Heart left ventricle (tissue), 16 donors: ENCODE measurements around the gene NAT8L. TPM values are rescaled to one million over a fixed set of nuclear protein-coding genes. Genes with fewer than 3 reads are reported as not detected.
A peak's percentile ranks its signal among the peaks of the same experiment; 100 is the strongest.

Experiments
- ATAC-seq, 4 donors: fragments of 200-7000 bp; cut with Tn5 transposase; one replicate each; pipeline ENCODE4 v1.9.1; 2020 to 2022; ENCODE audit warnings: moderate library complexity in 4 of 4, mild to moderate bottlenecking in 3 of 4, moderate number of reproducible peaks in 1 of 4
- DNase-seq, 5 donors: peaks; one replicate each; pipeline ENCODE4 v3.0.0-alpha.2; 2020
- H3K27ac ChIP-seq, 12 donors: fragments of 200-600 bp; sonication (generic) in 4 of 12; one replicate each; pipeline versions ENCODE4 v1.5.0 to v1.8.0; 2016 to 2022; ENCODE audit warnings: mild to moderate bottlenecking in 2 of 12
- H3K27me3 ChIP-seq, 9 donors: fragments of 200-600 bp; sonication (generic) in 2 of 9; one replicate each; pipeline versions ENCODE4 v1.5.1 to v1.8.0; 2016 to 2022; ENCODE audit warnings: mild to moderate bottlenecking in 3 of 9
- H3K36me3 ChIP-seq, 9 donors: fragments of 200-600 bp; sonication (generic) in 2 of 9; one replicate each; pipeline versions ENCODE4 v1.5.0 to v1.8.0; 2018 to 2022; ENCODE audit warnings: mild to moderate bottlenecking in 2 of 9
- H3K4me1 ChIP-seq, 12 donors: fragments of 200-600 bp; sonication (generic) in 4 of 12; one replicate each; pipeline versions ENCODE4 v1.5.0 to v1.8.0; 2016 to 2022; ENCODE audit warnings: mild to moderate bottlenecking in 3 of 12
- H3K4me3 ChIP-seq, 12 donors: fragments of 200-600 bp; sonication (generic) in 4 of 12; one replicate each; pipeline versions ENCODE4 v1.5.0 to v1.8.0; 2017 to 2022; ENCODE audit warnings: mild to moderate bottlenecking in 9 of 12, moderate library complexity in 4 of 12
- H3K9me3 ChIP-seq, 12 donors: fragments of 200-600 bp; sonication (generic) in 4 of 12; one replicate each; pipeline versions ENCODE4 v1.5.0 to v1.8.0; 2016 to 2022; ENCODE audit warnings: mild to moderate bottlenecking in 1 of 12
- CTCF ChIP-seq, 12 donors: fragments of 200-600 bp; sonication (generic) in 4 of 12; IDR thresholded peaks; one replicate each; pipeline versions ENCODE4 v1.5.0 to v1.8.0; 2018 to 2022; ENCODE audit warnings: antibody characterized with exemption in 12 of 12, mild to moderate bottlenecking in 5 of 12
- POLR2A ChIP-seq, 2 donors: fragments of 450-650 bp; IDR thresholded peaks; one replicate each; pipeline ENCODE4 v1.6.1; 2017; ENCODE audit warnings: antibody characterized with exemption in 2 of 2, mild to moderate bottlenecking in 2 of 2, moderate library complexity in 2 of 2
- WGBS, 4 donors: extraction: QIAGEN DNeasy Blood & Tissue Kit in 2 of 4; methylation state at CpG; one replicate each; pipeline versions ENCODE4 v1.1.5 to v1.1.7; 2013 to 2018; 5-methylcytosine and 5-hydroxymethylcytosine counted together
- intact Hi-C, 10 donors: fragments of 100-400 bp; cut with DNase I; formaldehyde crosslinking; loops; one replicate each; pipeline versions ENCODE4 v1.11.1 to v1.14.2; 2022
- polyA plus RNA-seq, 2 donors: library from polyadenylated mRNA; stranded (reverse); fragments of 200-250 nt; gene quantifications; one replicate each; pipeline ENCODE4 v1.2.3, GENCODE V29; 2013
- total RNA-seq, 9 donors: library from RNA; depleted of rRNA in 2 of 9; stranded (reverse); fragments of >200 nt in 2 of 9; fragmentation: NEBNext Ultra II Directional in 3 of 9; extraction: Animal tissue kit (Norgen Biotek cat#: 25700) in 3 of 9; gene quantifications; one replicate each; pipeline versions ENCODE4 v1.1.0 to v1.2.4, GENCODE V29; 2016 to 2023
- donor health status: ischemic (EF 13 %, LVEDD 7.1; RV severe dilation, severe dysfunction).
- donor health status: healthy with polysubstance abuse.
- donor health status: DM: no; HTN: yes; CAD: no.
- donor health status: DM: no; HTN: no; CAD: no.
- donor health status: ischemic (EF 25% LVEDD 6.9; RV normal size, moderate dysfunction).
- donor health status: ischemic (EF 25% LVEDD 5.7; RV mildly dilated, moderate dysfunction).
- donor health status: healthy.
- donor health status: DM: yes; HTN: yes; CAD: no.
- donor health status: ischemic (EF 35%, LVEDD 5.7; RV mildly dilated, moderate dysfunction).
- donor health status: nonischemic (EF 11% LVEDD 7.7; RV severe dilation, severe dysfunction).
- donor health status: DM: yes; HTN: yes; CAD: no.
- donor health status: PGD.
- donor health status: ischemic (EF 29% LVEDD 5.4; RV normal size, mild dysfunction).
- donor health status: nonischemic (EF 23%, LVEDD 6.1; RV moderate dilation, normal function).

Gene NAT8L
- total and polyA plus RNA-seq, 11 donors: 0.19 to 3.1 (median 0.32) TPM

GRCh38 chr4:2048831-2049230, 10.3 kb upstream of the NAT8L start:
- Histone ChIP-seq H3K27ac (no peak overlapping the region), H3K36me3 (no peaks in the 10 kb centered on the region), H3K4me1 (no peaks in the 10 kb centered on the region), H3K9me3 (peaks cover 0 to 5% (median 0%) of the 10 kb centered on the region in 12 donors), H3K27me3 (peaks cover 5 to 60% (median 20%) of the 10 kb centered on the region in 9 donors), H3K4me3 (no peak overlapping the region)
- ATAC-seq: no peak
- no peak for TF ChIP-seq POLR2A (IDR thresholded peaks at IDR 0.05)
- intact Hi-C loops: no loop called here
- 89 to 95% (median 94%) methylated on average over 8 of the region's 8 CpGs for WGBS, 4 donors
- no peak for DNase-seq

- intact Hi-C loops: no loop called here
- Histone ChIP-seq H3K4me1 (no peaks in the 10 kb centered on the region), H3K36me3 (no peaks in the 10 kb centered on the region), H3K27me3 (peaks cover 5 to 65% (median 20%) of the 10 kb centered on the region in 9 donors), H3K27ac (no peak overlapping the region), H3K4me3 (no peak overlapping the region), H3K9me3 (peaks cover 0 to 5% (median 0%) of the 10 kb centered on the region in 12 donors)
- TF ChIP-seq CTCF (IDR thresholded peaks at IDR 0.05): no peak
- TF ChIP-seq POLR2A (IDR thresholded peaks at IDR 0.05): no peak
- DNase-seq: no peak
- ATAC-seq: no peak
- WGBS, 4 donors: 86 to 91% (median 87%) methylated on average over 7 of the region's 7 CpGs
Observed at GRCh38 chr4:2049381-2049780, 9.7 kb upstream of the NAT8L start.

- H3K4me1 ChIP-seq: no peaks in the 10 kb centered on the region
- no peak for TF ChIP-seq POLR2A (IDR thresholded peaks at IDR 0.05)
- no peak for TF ChIP-seq CTCF (IDR thresholded peaks at IDR 0.05)
- no peak overlapping the region for H3K4me3 ChIP-seq
- peaks cover 0 to 3% (median 0%) of the 10 kb centered on the region in 12 donors for H3K9me3 ChIP-seq
- ATAC-seq: no peak
- H3K27ac ChIP-seq: no peak overlapping the region
- H3K27me3 ChIP-seq: peaks cover 5 to 69% (median 20%) of the 10 kb centered on the region in 9 donors
- WGBS, 4 donors: 82 to 87% (median 84%) methylated on average over 7 of the region's 7 CpGs
- no peaks in the 10 kb centered on the region for H3K36me3 ChIP-seq
- intact Hi-C loops: no loop called here
- peak in 1 of 5 donors; percentile 15 for DNase-seq
Observed at GRCh38 chr4:2049811-2050210, 9.3 kb upstream of the NAT8L start.

GRCh38 chr4:2051086-2051485, 8.0 kb upstream of the NAT8L start:
- ATAC-seq (no peak), DNase-seq (peak in 1 of 5 donors; percentile 10)
- Histone ChIP-seq H3K4me1 (no peaks in the 10 kb centered on the region), H3K4me3 (no peak overlapping the region), H3K27ac (no peak overlapping the region), H3K9me3 (no peaks in the 10 kb centered on the region), H3K27me3 (peaks cover 5 to 77% (median 20%) of the 10 kb centered on the region in 9 donors), H3K36me3 (no peaks in the 10 kb centered on the region)
- intact Hi-C loops: no loop called here
- 76 to 80% (median 77%) methylated on average over 10 of the region's 10 CpGs for WGBS, 4 donors
- TF ChIP-seq CTCF (IDR thresholded peaks at IDR 0.05) (no peak), POLR2A (IDR thresholded peaks at IDR 0.05) (no peak)

- H3K4me3 ChIP-seq: no peak overlapping the region
- intact Hi-C loops: no loop called here
- no peak for TF ChIP-seq CTCF (IDR thresholded peaks at IDR 0.05)
- TF ChIP-seq POLR2A (IDR thresholded peaks at IDR 0.05): no peak
- no peaks in the 10 kb centered on the region for H3K9me3 ChIP-seq
- ATAC-seq (no peak), DNase-seq (peak in 1 of 5 donors; percentile 19)
- H3K27ac ChIP-seq: no peak overlapping the region
- 66 to 79% (median 69%) methylated on average over 6 of the region's 6 CpGs for WGBS, 4 donors
- peaks cover 0 to 8% (median 0%) of the 10 kb centered on the region in 12 donors for H3K4me1 ChIP-seq
- no peaks in the 10 kb centered on the region for H3K36me3 ChIP-seq
- H3K27me3 ChIP-seq: peaks cover 9 to 77% (median 12%) of the 10 kb centered on the region in 9 donors
Observed at GRCh38 chr4:2054217-2054616, 4.9 kb upstream of the NAT8L start.
